NCI-H1092 treated with DMSO at 0.1 percent for 48 hours (cell line): ENCODE measurements around the gene PARP1.
"Not testable (repeated sequence)": the region's sequence is repeated elsewhere in the genome, so short reads cannot be mapped to it uniquely, and the experiment has no call there.

ENCODE experiments used
- DNase-seq: peaks from one replicate; lab custom pipeline; 2025; lab: John Stamatoyannopoulos, UW

Gene PARP1

GRCh38 chr1:226428791-226429461, 21.0 kb upstream of the PARP1 start:
- DNase-seq, result peak; percentile 72

- DNase-seq, result no peak
Observed at GRCh38 chr1:226428348-226428747, 20.5 kb upstream of the PARP1 start.

- DNase-seq, result no peak
Observed at GRCh38 chr1:226427131-226427530, 19.2 kb upstream of the PARP1 start.

GRCh38 chr1:226426395-226426794, 18.5 kb upstream of the PARP1 start:
- DNase-seq, result not testable (repeated sequence)

GRCh38 chr1:226425431-226426031, 17.6 kb upstream of the PARP1 start:
- DNase-seq, result no peak

GRCh38 chr1:226425004-226425378, 17.1 kb upstream of the PARP1 start:
- DNase-seq, result no peak

- peak; percentile 73 for DNase-seq
Observed at GRCh38 chr1:226424221-226425003, 16.5 kb upstream of the PARP1 start.

GRCh38 chr1:226422478-226422877, 14.6 kb upstream of the PARP1 start:
- no peak for DNase-seq

GRCh38 chr1:226420897-226421296, 13.0 kb upstream of the PARP1 start:
- no peak for DNase-seq

- DNase-seq, result no peak
Observed at GRCh38 chr1:226420328-226420727, 12.4 kb upstream of the PARP1 start.

GRCh38 chr1:226419284-226420029, 11.6 kb upstream of the PARP1 start:
- no peak for DNase-seq

- DNase-seq, result no peak
Observed at GRCh38 chr1:226417830-226418546, 10.1 kb upstream of the PARP1 start.

GRCh38 chr1:226417350-226417749, 9.5 kb upstream of the PARP1 start:
- DNase-seq, result no peak

- no peak for DNase-seq
Observed at GRCh38 chr1:226414098-226414698, 6.3 kb upstream of the PARP1 start.

GRCh38 chr1:226411619-226412018, 3.7 kb upstream of the PARP1 start:
- no peak for DNase-seq

GRCh38 chr1:226410958-226411357, 3.1 kb upstream of the PARP1 start:
- DNase-seq, result no peak

- no peak for DNase-seq
Observed at GRCh38 chr1:226409392-226409791, 1.5 kb upstream of the PARP1 start.

- no peak for DNase-seq
Observed at GRCh38 chr1:226408285-226409184, 642 bp upstream of the PARP1 start.

- DNase-seq, result no peak
Observed at GRCh38 chr1:226407199-226407496, 745 bp downstream of the PARP1 start.

- DNase-seq, result peak; percentile 22
Observed at GRCh38 chr1:226406401-226406881, 1.5 kb downstream of the PARP1 start.
